GM23248 (cell line): ENCODE data around the gene DHRS7C.

Source experiments
- EZH2 ChIP-seq: fragments of 200-600 bp; sonication (generic); IDR thresholded peaks from 2 replicates; pipeline ENCODE4 v1.6.1; 2018; ENCODE audit warnings: antibody characterized with exemption, mild to moderate bottlenecking; ENCODE audit not compliant: insufficient read depth, poor library complexity, severe bottlenecking
- EZH2phosphoT487 ChIP-seq: fragments of 200-600 bp; sonication (generic); IDR thresholded peaks from 2 replicates; pipeline ENCODE4 v1.6.1; 2018; ENCODE audit warnings: antibody characterized with exemption, moderate library complexity, mild to moderate bottlenecking, low read depth; ENCODE audit not compliant: insufficient read depth

DNA sequence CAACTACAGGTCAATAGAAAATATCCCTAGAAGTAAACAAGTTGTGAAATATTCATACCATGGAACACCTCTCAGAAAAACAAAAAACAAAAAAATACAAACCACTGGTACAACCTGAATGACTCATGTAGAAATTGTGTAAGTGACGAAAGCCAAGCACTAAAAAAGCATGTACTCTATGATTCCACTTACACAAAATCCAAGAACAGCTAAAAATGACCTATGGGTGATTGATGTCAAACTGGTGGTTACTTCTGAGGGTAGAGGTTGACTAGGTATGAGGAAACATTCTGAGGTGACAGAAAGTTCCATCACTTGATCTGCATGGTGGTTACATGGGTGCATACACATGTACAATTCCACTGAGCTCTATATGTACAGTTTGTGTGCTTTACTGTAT lies 31.1 kb downstream of the DHRS7C start:
- TF ChIP-seq EZH2 (no peak), EZH2phosphoT487 (no peak)
